ENCODE data around the gene NUTM1. TPM values are rescaled to one million over a fixed set of nuclear protein-coding genes. Genes with fewer than 3 reads are reported as not detected.

The NUTM1 gene
- total and polyA plus RNA-seq, 2 donors (not counting 1 experiment from before 2014, with no cell fraction given), result not detected

DNA sequence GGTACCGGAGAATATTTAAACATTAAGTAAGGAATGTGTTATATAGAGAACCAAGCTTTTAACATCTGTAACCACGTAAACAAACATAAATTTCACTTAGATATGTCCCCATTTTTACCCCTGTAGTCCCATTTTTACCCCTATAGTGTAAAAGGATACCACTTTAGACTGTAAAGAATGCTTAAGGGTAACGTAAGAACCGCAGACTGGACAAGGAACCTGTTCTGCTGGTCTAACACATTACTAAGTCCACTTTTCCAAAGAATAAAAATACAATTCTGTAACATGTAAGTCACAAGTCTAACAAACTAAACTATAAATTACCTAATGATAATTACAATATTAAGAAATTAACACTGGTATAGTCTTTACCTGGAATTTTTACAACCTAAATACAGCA, 8.4 kb upstream of the NUTM1 start:
- peak overlapping the region; percentile 99 for H3K27ac Mint-ChIP-seq
- Histone ChIP-seq H3K4me2 (replicated peaks; ENCODE audit: low read depth, low read length, poor library complexity, severe bottlenecking) (peak overlapping the region; percentile 85), H2AFZ (ENCODE audit: insufficient read depth, low read depth, low read length, poor library complexity, severe bottlenecking) (peak overlapping the region; percentile 59), H3K4me1 (ENCODE audit: control insufficient read depth in 2 of 2, insufficient read depth in 2 of 2, low read length in 2 of 2) (peaks cover 46 to 49% of the 10 kb centered on the region in 2 donors), H3K27me3 (replicated peaks in 1 of 4; ENCODE audit: control extremely low read depth in 1 of 4, control insufficient read depth in 3 of 4, insufficient read depth in 4 of 4, low read length in 3 of 4) (no peaks in the 10 kb centered on the region), H4K20me1 (ENCODE audit: control insufficient read depth, insufficient read depth, low read length, poor library complexity, severe bottlenecking) (no peaks in the 10 kb centered on the region), H3K27ac (ENCODE audit: low read length in 2 of 2) (peak overlapping the region; percentile 87 to 93), H3K9me3 (ENCODE audit: control extremely low read depth in 1 of 3, control insufficient read depth in 2 of 3, insufficient read depth in 1 of 3, low read length in 2 of 3) (no peaks in the 10 kb centered on the region), H3K4me3 (ENCODE audit: control extremely low read depth in 1 of 5, extremely low read depth in 1 of 5, insufficient read depth in 1 of 5, low read depth in 2 of 5, low read length in 4 of 5) (peak overlapping the region; percentile 96 to 98 (median 97)), H3K9ac (ENCODE audit: low read length) (peak overlapping the region; percentile 98), H3K36me3 (replicated peaks in 1 of 2; ENCODE audit: control extremely low read depth in 1 of 2, control insufficient read depth in 1 of 2, extremely low read depth in 1 of 2, insufficient read depth in 2 of 2, low read length in 1 of 2) (peaks cover 0 to 4% of the 10 kb centered on the region in 2 experiments), H3K79me2 (ENCODE audit: control insufficient read depth, insufficient read depth, low read length) (peaks cover 98% of the 10 kb centered on the region)
- no peak for DNase-seq
- no peaks in the 10 kb centered on the region for H3K27me3 Mint-ChIP-seq
- H3K4me1 Mint-ChIP-seq, result peaks cover 57% of the 10 kb centered on the region
- no CpG with 5 or more reads among the region's 4 CpGs for WGBS (ENCODE audit: insufficient coverage)
- intact Hi-C loops (cut with micrococcal nuclease), result loop anchor here (1.0 to 10.0 kb wide), 3 partner anchors 8 to 650 kb away; partner anchors contain the start of gene ZNF770
- H3K9me3 Mint-ChIP-seq (ENCODE audit: insufficient read depth), result no peaks in the 10 kb centered on the region
- H3K4me3 Mint-ChIP-seq, result peak overlapping the region; percentile 100
- CTCF ChIA-PET, result interaction anchor here (1.3 to 3.0 kb wide), 2 partner anchors 33 to 93 kb away, joined by 6 to 13 read pairs; partner anchors contain the start of gene LPCAT4
- no peak for ATAC-seq (ENCODE audit: low read depth)
- TF ChIP-seq EZH2 (IDR thresholded peaks at IDR 0.05; ENCODE audit: borderline replicate concordance, insufficient read depth, low read depth, low read length, poor library complexity, severe bottlenecking), result no peak
- TF ChIP-seq, protein P1, sequence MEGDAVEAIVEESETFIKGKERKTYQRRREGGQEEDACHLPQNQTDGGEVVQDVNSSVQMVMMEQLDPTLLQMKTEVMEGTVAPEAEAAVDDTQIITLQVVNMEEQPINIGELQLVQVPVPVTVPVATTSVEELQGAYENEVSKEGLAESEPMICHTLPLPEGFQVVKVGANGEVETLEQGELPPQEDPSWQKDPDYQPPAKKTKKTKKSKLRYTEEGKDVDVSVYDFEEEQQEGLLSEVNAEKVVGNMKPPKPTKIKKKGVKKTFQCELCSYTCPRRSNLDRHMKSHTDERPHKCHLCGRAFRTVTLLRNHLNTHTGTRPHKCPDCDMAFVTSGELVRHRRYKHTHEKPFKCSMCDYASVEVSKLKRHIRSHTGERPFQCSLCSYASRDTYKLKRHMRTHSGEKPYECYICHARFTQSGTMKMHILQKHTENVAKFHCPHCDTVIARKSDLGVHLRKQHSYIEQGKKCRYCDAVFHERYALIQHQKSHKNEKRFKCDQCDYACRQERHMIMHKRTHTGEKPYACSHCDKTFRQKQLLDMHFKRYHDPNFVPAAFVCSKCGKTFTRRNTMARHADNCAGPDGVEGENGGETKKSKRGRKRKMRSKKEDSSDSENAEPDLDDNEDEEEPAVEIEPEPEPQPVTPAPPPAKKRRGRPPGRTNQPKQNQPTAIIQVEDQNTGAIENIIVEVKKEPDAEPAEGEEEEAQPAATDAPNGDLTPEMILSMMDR (IDR thresholded peaks at IDR 0.05), result no peak
- POLR2A ChIA-PET, result interaction anchor here (2.3 kb wide), 1 partner anchor 8 kb away, joined by 7 read pairs; the partner anchor contains the start of genes NOP10 and NUTM1

Measured in B cell (primary cell).